ENCODE data around the gene RBFOX1.

GRCh38 chr16:7644811-7645210, 312.2 kb downstream of the RBFOX1 start:
- no peak for TF ChIP-seq FOXJ3 (CRISPR knock-in tag; IDR thresholded peaks at IDR 0.05)
- no peak for TF ChIP-seq REST (IDR thresholded peaks at IDR 0.05; ENCODE audit: low read depth, low read length)
- TF ChIP-seq TEAD4 (IDR thresholded peaks at IDR 0.05; ENCODE audit: borderline replicate concordance, insufficient read depth): no peak
- no peak for TF ChIP-seq CTCF (IDR thresholded peaks at IDR 0.05)
- no peak for TF ChIP-seq RXRA (IDR thresholded peaks at IDR 0.05; ENCODE audit: borderline replicate concordance, low read depth)
- TF ChIP-seq, protein P1, sequence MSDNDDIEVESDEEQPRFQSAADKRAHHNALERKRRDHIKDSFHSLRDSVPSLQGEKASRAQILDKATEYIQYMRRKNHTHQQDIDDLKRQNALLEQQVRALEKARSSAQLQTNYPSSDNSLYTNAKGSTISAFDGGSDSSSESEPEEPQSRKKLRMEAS (IDR thresholded peaks at IDR 0.05; ENCODE audit: low read depth): no peak
- TF ChIP-seq RFX5 (IDR thresholded peaks at IDR 0.05; ENCODE audit: low read length): no peak

Measured in SK-N-SH (cell line).